Measurements from ENCODE around the gene DDX1.

DNA sequence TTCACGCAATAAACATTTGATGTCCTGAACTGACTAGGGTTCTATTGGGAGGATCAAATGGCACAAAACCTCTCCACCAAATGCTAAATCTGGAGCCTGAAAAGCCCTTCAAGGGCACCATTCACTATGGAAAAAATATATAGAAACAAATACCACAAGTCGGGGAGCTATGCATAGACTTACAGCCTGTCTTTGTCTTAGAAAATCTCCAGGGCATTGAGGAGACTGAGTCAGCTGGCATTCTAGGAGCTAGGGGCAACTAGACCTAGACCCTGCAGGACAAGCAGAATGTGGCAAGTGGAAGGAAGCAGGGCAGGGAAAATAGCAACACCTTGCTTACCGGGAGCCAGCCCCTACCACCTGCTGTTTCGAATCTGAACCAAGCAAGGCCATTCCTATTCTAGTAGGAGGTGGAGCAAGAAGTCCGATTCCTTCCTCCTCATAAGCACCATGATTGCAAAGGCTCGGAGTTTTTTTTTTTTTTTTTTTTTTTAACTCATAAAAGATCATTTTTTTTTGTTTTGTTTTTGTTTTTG lies 77.8 kb downstream of the DDX1 start:
- TF ChIP-seq NFRKB (IDR thresholded peaks at IDR 0.05) (no peak), SP1 (IDR thresholded peaks at IDR 0.05) (no peak), SUZ12 (IDR thresholded peaks at IDR 0.05) (no peak), LEF1 (IDR thresholded peaks at IDR 0.05; ENCODE audit: borderline replicate concordance) (no peak), ELF4 (IDR thresholded peaks at IDR 0.05) (no peak), FOXM1 (IDR thresholded peaks at IDR 0.05; ENCODE audit: borderline replicate concordance) (no peak), TARDBP (IDR thresholded peaks at IDR 0.05) (no peak), BHLHE40 (IDR thresholded peaks at IDR 0.05; ENCODE audit: borderline replicate concordance) (no peak), CTBP1 (IDR thresholded peaks at IDR 0.05; ENCODE audit: borderline replicate concordance) (no peak), FOXK2 (IDR thresholded peaks at IDR 0.05) (no peak), ZNF384 (IDR thresholded peaks at IDR 0.05) (no peak), HDGF (IDR thresholded peaks at IDR 0.05; ENCODE audit: borderline replicate concordance) (no peak)
- TF ChIP-seq, protein P1, sequence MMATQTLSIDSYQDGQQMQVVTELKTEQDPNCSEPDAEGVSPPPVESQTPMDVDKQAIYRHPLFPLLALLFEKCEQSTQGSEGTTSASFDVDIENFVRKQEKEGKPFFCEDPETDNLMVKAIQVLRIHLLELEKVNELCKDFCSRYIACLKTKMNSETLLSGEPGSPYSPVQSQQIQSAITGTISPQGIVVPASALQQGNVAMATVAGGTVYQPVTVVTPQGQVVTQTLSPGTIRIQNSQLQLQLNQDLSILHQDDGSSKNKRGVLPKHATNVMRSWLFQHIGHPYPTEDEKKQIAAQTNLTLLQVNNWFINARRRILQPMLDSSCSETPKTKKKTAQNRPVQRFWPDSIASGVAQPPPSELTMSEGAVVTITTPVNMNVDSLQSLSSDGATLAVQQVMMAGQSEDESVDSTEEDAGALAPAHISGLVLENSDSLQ (IDR thresholded peaks at IDR 0.05): no peak

Data from HEK293T (cell line).